GM23248 (cell line): ENCODE data around the gene CDX1.

Experiments used
- EZH2 ChIP-seq: fragments of 200-600 bp; sonication (generic); IDR thresholded peaks from 2 replicates; pipeline ENCODE4 v1.6.1; 2018; ENCODE audit warnings: antibody characterized with exemption, mild to moderate bottlenecking; ENCODE audit not compliant: insufficient read depth, poor library complexity, severe bottlenecking
- EZH2phosphoT487 ChIP-seq: fragments of 200-600 bp; sonication (generic); IDR thresholded peaks from 2 replicates; pipeline ENCODE4 v1.6.1; 2018; ENCODE audit warnings: antibody characterized with exemption, moderate library complexity, mild to moderate bottlenecking, low read depth; ENCODE audit not compliant: insufficient read depth

DNA sequence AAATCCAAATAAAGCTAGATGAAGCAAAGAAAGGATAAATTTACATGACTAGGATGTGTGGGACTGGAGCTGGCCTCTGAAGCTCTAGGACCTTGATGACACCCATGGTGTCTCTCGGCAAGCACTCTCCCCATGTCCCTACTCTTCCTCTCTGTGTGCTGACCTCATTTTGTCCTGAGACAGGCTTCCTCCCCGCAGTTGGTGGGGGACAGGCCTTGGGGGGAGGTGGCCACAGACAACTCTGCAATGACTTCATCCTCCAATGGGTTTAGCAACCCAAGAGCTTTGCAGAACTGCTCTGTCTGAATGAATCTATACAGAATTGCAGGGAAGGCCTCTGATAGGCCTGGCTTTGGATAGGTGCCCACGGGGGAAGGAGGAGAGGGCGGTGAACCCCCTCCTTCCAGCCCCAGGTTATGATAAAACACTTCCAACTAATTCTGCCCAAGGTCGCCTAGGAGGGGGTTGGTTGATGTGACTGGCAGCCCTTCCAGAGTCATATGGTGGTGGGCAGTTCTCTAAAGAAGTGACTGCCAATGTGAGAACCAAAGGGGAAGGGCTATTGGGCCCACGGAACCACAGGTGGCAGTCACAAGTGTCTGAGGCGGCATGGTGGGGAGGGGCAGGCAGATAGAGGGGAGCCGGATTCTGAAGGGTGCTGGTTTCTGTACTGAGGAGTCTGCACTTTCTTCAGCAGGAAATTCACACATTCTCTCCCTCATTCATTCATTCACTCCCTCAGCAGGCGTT, 29.3 kb downstream of the CDX1 start:
- TF ChIP-seq EZH2phosphoT487, result no peak
- TF ChIP-seq EZH2, result no peak
